ENCODE data around the gene ITGA3. TPM values are rescaled to one million over a fixed set of nuclear protein-coding genes. Genes with fewer than 3 reads are reported as not detected.
A peak's percentile ranks its signal among the peaks of the same experiment; 100 is the strongest.

ITGA3 gene
- total RNA-seq, 2 experiments from 2014 or later = 2.3 to 2.4 TPM

- no peaks in the 10 kb centered on the region for H3K9me3 ChIP-seq (ENCODE audit: control insufficient read depth in 1 of 2, insufficient read depth in 1 of 2, low read length in 2 of 2)
- H3K36me3 ChIP-seq (ENCODE audit: insufficient read depth, low read length) = peaks cover 7% of the 10 kb centered on the region
- no peak for DNase-seq
- peaks cover 19% of the 10 kb centered on the region for H3K36me3 Mint-ChIP-seq (ENCODE audit: low read depth)
- ChIA-PET POLR2A (no interaction called here), CTCF (interaction anchor here (1.2 kb wide), 1 partner anchor 11 kb away, joined by 3 read pairs; no protein-coding TSS in a partner anchor)
- intact Hi-C loops (cut with DNase I, micrococcal nuclease) = no loop called here
- no peak overlapping the region for H3K27ac ChIP-seq (ENCODE audit: low read depth in 1 of 2, low read length in 2 of 2)
- ATAC-seq (ENCODE audit: poor library complexity) = no peak
- no peaks in the 10 kb centered on the region for H3K27me3 ChIP-seq (ENCODE audit: control insufficient read depth in 1 of 2, insufficient read depth in 2 of 2, low read length in 2 of 2)
- H3K9me3 Mint-ChIP-seq = no peaks in the 10 kb centered on the region
- H3K4me3 ChIP-seq (ENCODE audit: low read length) = no peak overlapping the region
- H3K4me1 Mint-ChIP-seq (ENCODE audit: low read depth) = no peaks in the 10 kb centered on the region
- no peak overlapping the region for H3K27ac Mint-ChIP-seq
- no peaks in the 10 kb centered on the region for H3K27me3 Mint-ChIP-seq
- no peak overlapping the region for H3K4me3 Mint-ChIP-seq
- TF ChIP-seq CTCF (IDR thresholded peaks at IDR 0.05) = no peak
- no peaks in the 10 kb centered on the region for H3K4me1 ChIP-seq (ENCODE audit: insufficient read depth, low read length)
Measured at GRCh38 chr17:50076591-50077235, 20.8 kb downstream of the ITGA3 start.

- H3K36me3 ChIP-seq (ENCODE audit: insufficient read depth, low read length) = peaks cover 7% of the 10 kb centered on the region
- intact Hi-C loops (cut with DNase I, micrococcal nuclease) = no loop called here
- CTCF ChIA-PET = no interaction called here
- peaks cover 19% of the 10 kb centered on the region for H3K36me3 Mint-ChIP-seq (ENCODE audit: low read depth)
- no peak overlapping the region for H3K4me3 ChIP-seq (ENCODE audit: low read length)
- no peak for TF ChIP-seq CTCF (IDR thresholded peaks at IDR 0.05)
- no peaks in the 10 kb centered on the region for H3K4me1 Mint-ChIP-seq (ENCODE audit: low read depth)
- POLR2A ChIA-PET = no interaction called here
- no peak overlapping the region for H3K27ac ChIP-seq (ENCODE audit: low read depth in 1 of 2, low read length in 2 of 2)
- ATAC-seq (ENCODE audit: poor library complexity) (no peak), DNase-seq (no peak)
- no peak overlapping the region for H3K4me3 Mint-ChIP-seq
- H3K9me3 ChIP-seq (ENCODE audit: control insufficient read depth in 1 of 2, insufficient read depth in 1 of 2, low read length in 2 of 2) = no peaks in the 10 kb centered on the region
- H3K9me3 Mint-ChIP-seq = no peaks in the 10 kb centered on the region
- no peak overlapping the region for H3K27ac Mint-ChIP-seq
- H3K27me3 Mint-ChIP-seq = no peaks in the 10 kb centered on the region
- H3K4me1 ChIP-seq (ENCODE audit: insufficient read depth, low read length) = no peaks in the 10 kb centered on the region
- no peaks in the 10 kb centered on the region for H3K27me3 ChIP-seq (ENCODE audit: control insufficient read depth in 1 of 2, insufficient read depth in 2 of 2, low read length in 2 of 2)
Measured at GRCh38 chr17:50078430-50078829, 22.5 kb downstream of the ITGA3 start.

- no peaks in the 10 kb centered on the region for H3K4me1 Mint-ChIP-seq (ENCODE audit: low read depth)
- CTCF ChIA-PET = interaction anchor here (0.5 kb wide), 1 partner anchor 48 kb away, joined by 4 read pairs; no protein-coding TSS in a partner anchor
Measured at GRCh38 chr17:50079334-50080095, 23.6 kb downstream of the ITGA3 start.

More at GRCh38 chr17:50079334-50080095, 23.6 kb downstream of the ITGA3 start:
- DNase-seq (peak in 4 of 14 experiments; percentile 16 to 54 (median 26)), ATAC-seq (ENCODE audit: poor library complexity) (no peak)
- H3K27me3 Mint-ChIP-seq = no peaks in the 10 kb centered on the region
- Histone ChIP-seq H3K36me3 (ENCODE audit: insufficient read depth, low read length) (peaks cover 7% of the 10 kb centered on the region), H3K4me1 (ENCODE audit: insufficient read depth, low read length) (no peaks in the 10 kb centered on the region), H3K9me3 (ENCODE audit: control insufficient read depth in 1 of 2, insufficient read depth in 1 of 2, low read length in 2 of 2) (no peaks in the 10 kb centered on the region), H3K27me3 (ENCODE audit: control insufficient read depth in 1 of 2, insufficient read depth in 2 of 2, low read length in 2 of 2) (no peaks in the 10 kb centered on the region), H3K4me3 (ENCODE audit: low read length) (no peak overlapping the region), H3K27ac (ENCODE audit: low read depth in 1 of 2, low read length in 2 of 2) (no peak overlapping the region)
- H3K9me3 Mint-ChIP-seq = no peaks in the 10 kb centered on the region
- H3K4me3 Mint-ChIP-seq = no peak overlapping the region
- no peak overlapping the region for H3K27ac Mint-ChIP-seq
- intact Hi-C loops (cut with DNase I, micrococcal nuclease) = loop anchor here in 1 of 2 experiments (10.0 kb wide), 1 partner anchor 515 kb away; no protein-coding TSS in a partner anchor
- POLR2A ChIA-PET = no interaction called here
- H3K36me3 Mint-ChIP-seq (ENCODE audit: low read depth) = peaks cover 19% of the 10 kb centered on the region
- TF ChIP-seq CTCF (IDR thresholded peaks at IDR 0.05) = no peak

Data from CD4-positive, alpha-beta T cell (primary cell).